Stimulated activated CD8-positive, alpha-beta memory T cell treated with anti-CD3 and anti-CD28 coated beads, Interleukin-4, amount 100 ng/mL, for 24 hours (primary cell): ENCODE results near the gene PITPNB.

Source experiments
- DNase-seq: peaks from one replicate; pipeline ENCODE4 v3.0.0-alpha.2; 2020; ENCODE audit warnings: low read depth

PITPNB gene

GRCh38 chr22:27880778-27881394, 38.2 kb downstream of the PITPNB start:
- DNase-seq, result no peak

- no peak for DNase-seq
These were observed 39.1 kb downstream of the PITPNB start for GRCh38 chr22:27879923-27880322.

- no peak for DNase-seq
These were observed 40.5 kb downstream of the PITPNB start for GRCh38 chr22:27878541-27878940.

- DNase-seq, result no peak
These were observed 41.6 kb downstream of the PITPNB start for GRCh38 chr22:27877501-27877900.

GRCh38 chr22:27876684-27877083, 42.4 kb downstream of the PITPNB start:
- DNase-seq, result no peak

GRCh38 chr22:27875951-27876350, 43.1 kb downstream of the PITPNB start:
- DNase-seq, result no peak

- no peak for DNase-seq
These were observed 44.3 kb downstream of the PITPNB start for GRCh38 chr22:27874764-27875163.

GRCh38 chr22:27874185-27874584, 44.9 kb downstream of the PITPNB start:
- DNase-seq, result no peak

GRCh38 chr22:27873472-27873871, 45.6 kb downstream of the PITPNB start:
- no peak for DNase-seq

- no peak for DNase-seq
These were observed 46.6 kb downstream of the PITPNB start for GRCh38 chr22:27872488-27872887.

GRCh38 chr22:27871306-27872014, 47.6 kb downstream of the PITPNB start:
- no peak for DNase-seq

GRCh38 chr22:27870234-27871191, 48.5 kb downstream of the PITPNB start:
- no peak for DNase-seq

GRCh38 chr22:27868732-27869282, 50.2 kb downstream of the PITPNB start:
- DNase-seq, result no peak

GRCh38 chr22:27867953-27868731, 50.9 kb downstream of the PITPNB start:
- DNase-seq, result no peak

- no peak for DNase-seq
These were observed 51.7 kb downstream of the PITPNB start for GRCh38 chr22:27867085-27867952.

GRCh38 chr22:27866135-27867084, 52.6 kb downstream of the PITPNB start:
- no peak for DNase-seq

- DNase-seq, result no peak
These were observed 53.6 kb downstream of the PITPNB start for GRCh38 chr22:27865496-27865895.

- no peak for DNase-seq
These were observed 55.5 kb downstream of the PITPNB start for GRCh38 chr22:27863556-27863955.

- no peak for DNase-seq
These were observed 56.1 kb downstream of the PITPNB start for GRCh38 chr22:27863001-27863400.
